GM12878 (cell line): ENCODE results near the gene SMIM34.
"Not testable (repeated sequence)": the region's sequence is repeated elsewhere in the genome, so short reads cannot be mapped to it uniquely, and the experiment has no call there.

Experiments used
- EGR1 ChIP-seq, 2 experiments: IDR thresholded peaks; 1 replicate in 1 of 2; 2 replicates in 1 of 2; pipeline ENCODE4 v1.6.1; 2011 to 2012; ENCODE audit warnings: low read depth in 2 of 2, low read length in 2 of 2, borderline replicate concordance in 1 of 2, mild to moderate bottlenecking in 1 of 2, moderate library complexity in 1 of 2
- EZH2 ChIP-seq: IDR thresholded peaks from 2 replicates; pipeline ENCODE4 v1.6.1; 2012; ENCODE audit warnings: low read depth, mild to moderate bottlenecking, control low read depth, inconsistent platforms, low read length, borderline replicate concordance; ENCODE audit not compliant: control insufficient read depth
- POLR2AphosphoS5 ChIP-seq: IDR thresholded peaks from 2 replicates; pipeline ENCODE4 v1.6.1; 2011; ENCODE audit warnings: mild to moderate bottlenecking, low read length, inconsistent platforms
- TCF7 ChIP-seq: IDR thresholded peaks from 2 replicates; pipeline ENCODE4 v1.6.1; 2014; ENCODE audit warnings: antibody characterized with exemption, borderline replicate concordance
- TF ChIP-seq, protein P1 (sequence below), 3 experiments: IDR thresholded peaks in 2 of 3; conservative IDR thresholded peaks in 1 of 3; 2 replicates each; pipeline ENCODE4 v1.5.1; 2011; ENCODE audit warnings: low read depth in 3 of 3, low read length in 3 of 3, mild to moderate bottlenecking in 3 of 3, control low read depth in 2 of 3, moderate library complexity in 2 of 3, inconsistent platforms in 1 of 3, mixed read lengths in 1 of 3; ENCODE audit not compliant: control insufficient read depth in 2 of 3, insufficient read depth in 1 of 3; ENCODE audit errors: extremely low read depth in 1 of 3

DNA sequence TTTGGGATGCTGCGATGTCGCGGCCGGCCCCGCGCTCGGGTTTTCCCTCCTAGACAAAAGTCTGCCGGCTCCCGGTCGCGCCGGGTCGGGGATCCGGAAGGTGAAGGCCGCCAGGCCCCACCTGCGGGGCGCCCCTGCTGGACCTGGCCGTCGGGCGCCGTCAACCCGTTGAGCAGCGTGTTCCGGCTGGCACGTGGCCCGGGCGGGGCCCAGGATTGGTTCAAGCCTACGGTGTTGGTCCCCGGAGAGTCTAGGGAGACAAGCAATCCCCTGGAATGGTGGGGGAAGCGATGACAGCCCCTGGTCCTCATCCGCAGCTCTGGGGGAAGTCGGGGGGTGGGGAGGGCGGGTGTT is 48.2 kb downstream of the SMIM34 start:
- TF ChIP-seq, protein P1, sequence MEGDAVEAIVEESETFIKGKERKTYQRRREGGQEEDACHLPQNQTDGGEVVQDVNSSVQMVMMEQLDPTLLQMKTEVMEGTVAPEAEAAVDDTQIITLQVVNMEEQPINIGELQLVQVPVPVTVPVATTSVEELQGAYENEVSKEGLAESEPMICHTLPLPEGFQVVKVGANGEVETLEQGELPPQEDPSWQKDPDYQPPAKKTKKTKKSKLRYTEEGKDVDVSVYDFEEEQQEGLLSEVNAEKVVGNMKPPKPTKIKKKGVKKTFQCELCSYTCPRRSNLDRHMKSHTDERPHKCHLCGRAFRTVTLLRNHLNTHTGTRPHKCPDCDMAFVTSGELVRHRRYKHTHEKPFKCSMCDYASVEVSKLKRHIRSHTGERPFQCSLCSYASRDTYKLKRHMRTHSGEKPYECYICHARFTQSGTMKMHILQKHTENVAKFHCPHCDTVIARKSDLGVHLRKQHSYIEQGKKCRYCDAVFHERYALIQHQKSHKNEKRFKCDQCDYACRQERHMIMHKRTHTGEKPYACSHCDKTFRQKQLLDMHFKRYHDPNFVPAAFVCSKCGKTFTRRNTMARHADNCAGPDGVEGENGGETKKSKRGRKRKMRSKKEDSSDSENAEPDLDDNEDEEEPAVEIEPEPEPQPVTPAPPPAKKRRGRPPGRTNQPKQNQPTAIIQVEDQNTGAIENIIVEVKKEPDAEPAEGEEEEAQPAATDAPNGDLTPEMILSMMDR (IDR thresholded peaks at IDR 0.05 in 2 of 3, conservative IDR thresholded peaks at IDR 0.05 in 1 of 3; ENCODE audit: control insufficient read depth in 2 of 3, extremely low read depth in 1 of 3, insufficient read depth in 1 of 3, low read depth in 3 of 3, low read length in 3 of 3): not testable (repeated sequence)
- TF ChIP-seq TCF7; EZH2; EGR1 (IDR thresholded peaks at IDR 0.05; ENCODE audit: borderline replicate concordance in 1 of 2, low read depth in 2 of 2, low read length in 2 of 2); POLR2AphosphoS5: not testable (repeated sequence)
